GM18526 (cell line): ENCODE data around the gene DIAPH1.

Experiments used
- POLR2A ChIP-seq: IDR thresholded peaks from 3 replicates; pipeline ENCODE4 v1.6.1; 2011; ENCODE audit not compliant: insufficient read length; ENCODE audit errors: extremely low read depth

DIAPH1 gene

DNA sequence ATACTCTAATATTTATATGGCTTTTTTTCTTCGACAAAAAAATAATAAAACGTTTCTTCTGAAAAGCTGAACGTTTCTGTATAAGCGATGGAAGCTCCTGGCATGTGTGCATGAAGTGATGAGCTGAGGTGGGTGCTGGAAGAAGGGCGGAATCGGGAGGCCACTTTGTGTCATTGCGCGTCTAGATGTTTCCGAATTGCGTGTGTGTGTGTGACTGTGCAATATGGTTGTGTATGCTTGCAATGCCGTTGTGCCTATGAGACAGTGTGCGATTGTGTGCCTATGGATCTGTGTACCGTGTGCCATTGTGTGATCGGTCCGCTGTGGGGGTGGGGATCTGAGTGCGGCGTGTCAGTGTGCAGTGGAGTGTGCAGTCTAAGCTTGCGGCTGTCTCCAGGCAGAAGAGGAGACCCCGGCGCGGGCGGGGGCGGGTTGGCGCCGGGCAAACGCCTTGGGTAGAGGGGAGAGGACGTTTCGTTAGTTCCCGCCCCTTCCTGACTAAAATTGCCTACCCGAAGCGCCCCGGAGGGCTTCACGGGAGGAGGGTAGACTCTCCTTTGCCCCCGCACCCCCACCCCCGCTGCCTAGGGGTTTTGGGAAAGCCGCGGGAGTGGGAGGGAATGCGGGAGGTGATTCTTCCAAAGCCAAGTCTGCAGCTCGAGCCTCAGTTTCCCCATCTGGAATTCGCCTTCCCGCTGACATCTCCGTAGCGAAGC lies 105.7 kb downstream of the DIAPH1 start:
- TF ChIP-seq POLR2A = no peak

DNA sequence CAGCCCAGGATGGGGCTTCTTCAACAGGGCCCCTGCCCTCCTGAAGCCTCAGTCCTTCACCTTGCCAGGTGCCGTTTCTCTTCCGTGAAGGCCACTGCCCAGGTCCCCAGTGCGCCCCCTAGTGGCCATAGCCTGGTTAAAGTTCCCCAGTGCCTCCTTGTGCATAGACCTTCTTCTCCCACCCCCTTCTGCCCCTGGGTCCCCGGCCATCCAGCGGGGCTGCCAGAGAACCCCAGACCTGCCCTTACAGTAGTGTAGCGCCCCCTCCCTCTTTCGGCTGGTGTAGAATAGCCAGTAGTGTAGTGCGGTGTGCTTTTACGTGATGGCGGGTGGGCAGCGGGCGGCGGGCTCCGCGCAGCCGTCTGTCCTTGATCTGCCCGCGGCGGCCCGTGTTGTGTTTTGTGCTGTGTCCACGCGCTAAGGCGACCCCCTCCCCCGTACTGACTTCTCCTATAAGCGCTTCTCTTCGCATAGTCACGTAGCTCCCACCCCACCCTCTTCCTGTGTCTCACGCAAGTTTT lies 106.3 kb downstream of the DIAPH1 start:
- no peak for TF ChIP-seq POLR2A

DNA sequence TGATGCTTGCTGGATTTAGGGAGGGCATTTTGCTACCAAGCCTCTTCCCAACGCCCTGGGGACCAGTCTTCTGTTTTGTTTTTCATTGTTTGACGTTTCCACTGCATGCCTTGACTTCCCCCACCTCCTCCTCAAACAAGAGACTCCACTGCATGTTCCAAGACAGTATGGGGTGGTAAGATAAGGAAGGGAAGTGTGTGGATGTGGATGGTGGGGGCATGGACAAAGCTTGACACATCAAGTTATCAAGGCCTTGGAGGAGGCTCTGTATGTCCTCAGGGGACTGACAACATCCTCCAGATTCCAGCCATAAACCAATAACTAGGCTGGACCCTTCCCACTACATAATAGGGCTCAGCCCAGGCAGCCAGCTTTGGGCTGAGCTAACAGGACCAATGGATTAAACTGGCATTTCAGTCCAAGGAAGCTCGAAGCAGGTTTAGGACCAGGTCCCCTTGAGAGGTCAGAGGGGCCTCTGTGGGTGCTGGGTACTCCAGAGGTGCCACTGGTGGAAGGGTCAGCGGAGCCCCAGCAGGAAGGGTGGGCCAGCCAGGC lies 107.0 kb downstream of the DIAPH1 start:
- no peak for TF ChIP-seq POLR2A

DNA sequence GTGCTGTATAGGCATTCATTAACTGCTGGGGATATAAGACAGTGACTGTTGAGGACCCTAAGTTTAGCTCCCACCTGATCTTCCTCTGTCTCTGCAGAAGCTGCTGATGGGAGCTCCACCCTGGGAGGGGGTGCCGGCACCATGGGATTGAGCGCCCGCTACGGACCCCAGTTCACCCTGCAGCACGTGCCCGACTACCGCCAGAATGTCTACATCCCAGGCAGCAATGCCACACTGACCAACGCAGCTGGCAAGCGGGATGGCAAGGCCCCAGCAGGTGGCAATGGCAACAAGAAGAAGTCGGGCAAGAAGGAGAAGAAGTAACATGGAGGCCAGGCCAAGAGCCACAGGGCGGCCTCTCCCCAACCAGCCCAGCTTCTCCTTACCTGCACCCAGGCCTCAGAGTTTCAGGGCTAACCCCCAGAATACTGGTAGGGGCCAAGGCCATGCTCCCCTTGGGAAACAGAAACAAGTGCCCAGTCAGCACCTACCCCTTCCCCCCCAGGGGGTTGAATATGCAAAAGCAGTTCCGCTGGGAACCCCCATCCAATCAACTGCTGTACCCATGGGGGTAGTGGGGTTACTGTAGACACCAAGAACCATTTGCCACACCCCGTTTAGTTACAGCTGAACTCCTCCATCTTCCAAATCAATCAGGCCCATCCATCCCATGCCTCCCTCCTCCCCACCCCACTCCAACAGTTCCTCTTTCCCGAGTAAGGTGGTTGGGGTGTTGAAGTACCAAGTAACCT lies 107.8 kb downstream of the DIAPH1 start:
- TF ChIP-seq POLR2A = peak; percentile 52

DNA sequence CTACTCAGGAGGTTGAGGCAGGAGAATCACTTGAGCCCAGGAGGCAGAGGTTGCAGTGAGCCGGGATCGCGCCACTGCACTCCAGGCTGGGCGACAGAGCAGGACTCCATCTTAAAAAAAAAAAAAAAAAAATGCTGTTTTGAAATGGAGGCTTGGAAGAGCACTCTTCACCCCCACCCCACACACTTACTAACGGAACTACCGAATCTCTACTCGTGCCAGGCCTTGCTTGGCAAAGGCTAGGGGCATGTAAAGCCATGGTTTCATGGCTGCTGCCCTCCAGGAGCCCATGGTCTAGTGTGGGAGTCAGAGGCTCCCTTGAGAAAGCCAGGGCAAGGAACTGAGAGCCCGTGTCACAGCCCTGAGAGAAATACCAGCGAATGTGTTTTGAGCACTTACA lies 108.6 kb downstream of the DIAPH1 start:
- no peak for TF ChIP-seq POLR2A

DNA sequence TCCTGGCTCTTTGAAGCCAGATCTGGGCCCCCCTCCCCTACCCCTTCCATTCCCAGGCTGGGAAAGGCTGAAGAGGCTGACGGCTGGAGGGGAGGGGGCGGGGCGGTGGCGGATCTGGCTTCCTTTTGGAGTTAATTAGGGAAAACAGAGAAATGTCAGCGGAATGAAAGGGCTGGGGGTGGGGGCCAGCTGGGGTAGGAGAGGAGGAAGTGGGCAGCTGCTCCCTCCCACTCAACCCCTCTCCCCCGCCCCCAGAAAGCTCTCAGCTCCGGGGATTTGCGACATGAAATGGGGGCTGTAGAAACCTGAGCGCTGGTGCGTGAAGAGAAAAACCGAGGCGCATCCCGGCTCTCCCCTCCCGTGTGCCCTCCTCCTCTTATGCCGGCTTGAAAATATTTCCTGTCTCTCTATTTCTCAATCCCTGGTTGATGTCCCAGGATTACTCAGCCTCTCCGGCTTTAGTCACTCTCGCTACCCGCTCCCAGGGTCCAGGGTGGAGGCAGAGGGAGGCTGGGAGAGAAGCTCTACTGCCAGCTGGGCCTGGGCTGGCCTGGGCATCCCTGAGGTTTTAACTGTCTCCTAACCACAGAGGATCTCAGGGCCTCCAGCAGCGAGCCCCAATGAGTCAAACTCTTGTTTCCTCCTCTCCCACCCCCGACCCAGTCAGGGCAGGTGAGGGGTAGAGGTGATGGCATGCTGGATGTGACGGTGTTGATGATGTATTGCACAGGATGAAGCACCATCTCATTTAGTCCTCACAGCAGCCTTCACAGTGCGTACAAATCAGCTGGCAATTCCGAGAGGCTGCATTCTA lies 109.8 kb downstream of the DIAPH1 start:
- no peak for TF ChIP-seq POLR2A

DNA sequence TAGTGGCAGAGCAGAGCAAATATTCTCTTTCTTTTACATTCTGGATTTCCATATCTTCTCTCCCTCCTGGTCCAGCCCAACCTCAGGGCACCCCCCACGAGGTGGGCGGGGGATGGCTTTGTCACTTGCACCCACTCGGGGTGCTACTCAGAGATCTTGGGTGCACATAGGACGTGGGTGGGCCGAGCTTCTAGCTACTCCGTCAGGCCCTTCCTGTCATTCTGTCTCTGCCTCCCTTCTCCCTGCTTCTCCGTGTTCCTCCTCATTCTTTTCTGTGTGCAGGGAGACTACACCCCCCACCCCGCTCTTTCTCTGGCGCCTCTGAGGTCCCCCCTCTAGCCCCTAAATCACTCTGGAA lies 110.4 kb downstream of the DIAPH1 start:
- no peak for TF ChIP-seq POLR2A

DNA sequence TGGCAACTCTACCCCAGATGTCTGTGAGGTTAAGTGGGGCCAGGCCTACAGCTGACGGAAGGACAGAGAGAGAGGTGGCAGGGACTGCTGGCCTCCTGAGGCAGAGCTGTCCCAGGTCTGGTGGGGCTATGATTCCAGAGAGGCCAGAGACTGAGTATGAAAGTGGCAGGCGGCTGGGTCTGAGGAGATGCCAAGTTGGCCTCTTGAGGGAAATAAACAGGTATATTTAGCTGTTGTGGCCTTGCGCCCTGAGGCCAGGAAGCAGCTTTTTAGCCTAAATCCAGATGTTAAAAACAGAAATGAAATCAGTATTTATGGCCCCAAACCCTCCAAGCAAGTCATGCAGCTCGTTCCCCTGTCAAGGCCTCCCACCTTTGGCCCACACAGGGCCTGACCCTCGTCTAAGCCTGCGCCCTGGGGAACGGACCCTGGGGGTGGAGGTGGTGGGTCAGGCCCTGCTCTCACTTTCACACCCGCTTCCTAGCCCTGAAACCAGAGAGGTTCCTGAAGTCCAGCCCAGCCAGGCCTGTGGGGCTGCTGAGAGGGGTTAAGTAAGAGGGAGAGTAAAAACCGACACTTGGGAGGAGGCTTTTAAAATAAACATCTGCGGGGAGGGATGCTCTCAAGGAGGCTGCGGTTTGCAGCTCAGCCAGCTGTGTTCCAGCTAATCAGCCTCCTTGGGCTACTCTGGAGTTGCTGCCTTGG lies 111.3 kb downstream of the DIAPH1 start:
- TF ChIP-seq POLR2A = no peak

DNA sequence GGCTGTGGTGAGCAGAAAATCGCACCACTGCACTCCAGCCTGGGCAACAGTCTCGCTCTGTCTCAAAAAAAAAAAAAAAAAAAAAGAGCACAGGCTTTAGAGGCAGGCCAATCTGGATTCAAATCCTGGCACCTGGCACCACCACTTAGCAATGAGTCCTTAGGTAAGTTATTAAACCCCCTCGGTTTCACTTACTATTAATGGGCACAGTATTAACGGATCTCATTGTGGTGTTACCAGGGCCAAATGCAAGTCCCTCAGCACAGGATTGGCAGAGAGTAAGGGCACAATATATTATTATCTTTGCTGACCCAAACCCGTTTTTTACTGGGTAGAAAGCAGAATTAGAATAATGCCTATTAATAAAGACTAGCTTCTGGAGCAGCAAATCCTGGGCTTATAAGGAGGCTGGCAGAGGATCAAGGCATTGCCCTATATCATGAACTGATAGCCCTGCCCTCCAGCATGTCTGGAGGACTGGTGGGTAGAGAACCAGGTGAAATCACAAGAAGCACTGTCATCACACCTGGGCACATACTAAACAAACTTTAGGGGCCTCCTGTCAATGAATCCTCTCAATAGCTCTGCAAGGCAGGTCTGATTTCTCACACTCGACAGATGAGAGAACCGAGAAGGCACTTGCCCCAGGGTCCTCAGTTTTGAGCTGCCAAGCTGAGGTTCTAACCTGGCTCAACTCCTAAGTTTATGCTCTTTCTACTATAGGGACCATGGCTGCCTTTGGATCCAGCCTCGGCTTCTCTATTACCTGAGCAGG lies 112.2 kb downstream of the DIAPH1 start:
- no peak for TF ChIP-seq POLR2A

DNA sequence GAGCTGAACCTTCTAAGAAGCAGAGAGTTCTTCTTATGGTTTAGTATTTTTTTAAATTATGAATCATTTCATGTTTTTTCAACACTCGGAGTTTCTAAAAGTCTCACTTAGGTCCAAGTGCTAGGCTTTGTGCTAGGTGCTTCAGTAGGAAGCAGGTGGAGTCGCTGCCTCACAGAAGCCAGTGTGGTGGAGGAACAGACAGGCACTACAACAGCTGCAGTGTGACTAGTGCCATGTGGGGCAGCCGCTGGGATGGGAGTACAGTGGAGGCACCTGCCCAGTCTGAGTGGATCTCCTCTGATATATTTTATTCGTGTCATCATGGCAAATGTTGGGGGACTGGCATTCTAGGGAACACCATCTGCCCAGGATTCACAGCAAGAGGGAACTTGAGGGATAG lies 114.6 kb downstream of the DIAPH1 start:
- TF ChIP-seq POLR2A = no peak

DNA sequence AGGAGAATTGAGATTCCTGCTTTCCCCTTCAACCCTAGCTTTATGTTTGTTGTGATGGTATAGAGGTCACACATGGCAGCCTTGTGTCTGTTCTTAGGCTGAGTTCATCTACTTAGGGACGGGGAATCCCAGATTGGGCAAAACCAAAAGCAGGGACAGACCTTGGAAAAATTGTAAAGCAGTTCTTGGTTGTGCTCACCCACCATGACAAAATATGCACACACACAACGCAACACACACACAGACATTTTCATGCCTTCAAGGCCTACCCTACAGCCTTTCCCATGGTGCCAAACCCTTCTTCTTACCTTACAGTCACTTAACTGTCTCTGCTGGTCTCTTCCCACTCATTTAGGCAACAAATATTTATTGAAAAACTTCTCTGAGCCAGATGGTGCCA lies 115.1 kb downstream of the DIAPH1 start:
- TF ChIP-seq POLR2A = no peak

DNA sequence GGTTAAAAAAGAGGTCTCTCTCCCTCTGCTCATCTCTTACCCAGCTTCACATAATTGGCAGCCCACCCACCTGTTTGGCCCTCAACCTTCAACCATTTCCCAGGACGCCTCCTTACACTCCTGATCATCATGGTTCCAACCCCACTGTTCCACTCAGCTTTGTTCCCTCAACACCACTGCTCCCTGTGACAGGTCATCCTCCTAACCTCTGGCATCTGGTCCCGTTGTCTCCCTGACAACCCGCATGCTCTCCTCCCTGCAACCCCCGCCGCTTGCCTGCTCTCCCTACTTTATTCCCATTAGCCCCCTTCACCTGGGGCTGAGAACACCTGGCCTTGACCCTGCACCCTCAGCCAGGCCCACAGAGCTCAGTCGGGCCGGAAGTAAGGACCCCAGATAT lies 117.0 kb downstream of the DIAPH1 start:
- no peak for TF ChIP-seq POLR2A

DNA sequence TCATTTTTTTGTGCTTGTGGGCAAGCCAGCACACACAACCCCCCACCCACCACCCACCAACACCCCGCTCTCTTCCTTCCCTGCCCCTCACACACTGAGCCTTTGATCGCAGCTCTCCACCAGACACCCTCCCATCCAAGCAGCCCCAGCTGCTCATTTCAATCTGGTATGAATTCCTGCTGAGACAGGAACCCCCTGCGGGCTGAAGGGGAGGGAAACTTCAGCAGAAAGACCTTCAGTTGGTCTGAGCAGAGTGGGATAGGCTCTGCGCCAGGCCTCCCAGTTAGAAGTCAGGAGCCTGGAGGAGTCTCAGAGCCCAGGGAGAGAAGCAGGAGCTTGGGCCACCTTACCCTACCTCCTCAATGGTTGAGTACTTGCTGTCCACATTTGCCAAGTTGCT lies 122.8 kb downstream of the DIAPH1 start:
- no peak for TF ChIP-seq POLR2A

DNA sequence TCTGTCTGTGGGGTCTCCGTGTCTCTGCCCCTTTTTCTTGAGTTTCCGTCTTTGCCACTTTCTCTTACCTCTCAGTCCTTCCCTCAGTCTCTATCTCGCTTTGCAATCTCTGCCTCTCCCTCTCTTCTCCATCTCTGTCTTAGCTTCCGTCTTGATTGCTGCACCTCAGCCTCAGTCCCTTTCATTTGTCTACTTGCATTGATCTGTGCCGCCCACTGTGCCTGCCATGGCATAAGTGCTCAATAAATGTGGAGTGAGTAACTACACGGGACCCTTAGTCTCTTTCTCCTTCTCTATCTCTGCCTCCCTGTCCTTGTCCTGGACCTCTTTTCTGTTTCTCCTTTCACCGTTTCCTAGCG lies 123.4 kb downstream of the DIAPH1 start:
- TF ChIP-seq POLR2A = no peak

DNA sequence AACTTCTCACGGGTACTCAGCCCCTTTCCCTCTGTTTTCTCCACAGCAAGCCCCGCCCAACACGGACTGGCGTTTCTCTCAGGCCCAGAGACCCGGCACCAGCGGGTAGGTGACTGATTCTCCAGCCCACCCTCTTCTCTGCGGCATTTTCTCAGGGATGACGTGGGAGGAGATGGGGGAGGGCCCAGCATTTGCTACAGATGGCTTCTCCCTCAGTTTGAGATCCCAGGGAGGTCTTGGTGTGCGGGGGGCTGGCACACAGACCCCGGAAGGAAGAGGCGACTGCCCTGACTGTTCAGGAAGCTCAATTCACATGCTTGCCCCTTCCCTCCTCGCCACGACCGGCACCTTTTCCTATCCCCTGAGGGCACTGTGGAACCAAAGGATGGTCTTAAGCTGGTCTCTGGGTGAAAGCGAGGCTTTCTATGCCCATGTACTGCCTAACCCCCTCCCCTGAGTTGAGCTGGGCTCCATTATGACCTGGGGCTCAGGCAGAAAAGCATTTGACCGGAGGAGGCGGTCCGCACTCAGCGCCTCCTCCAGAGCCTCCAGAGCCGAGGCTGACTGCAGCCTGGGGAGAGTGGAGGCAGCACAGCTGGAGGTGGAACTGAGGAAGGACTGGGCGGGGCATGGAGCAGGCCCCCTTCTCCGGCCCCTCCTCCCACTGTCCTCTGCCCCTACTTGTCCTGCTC lies 123.9 kb downstream of the DIAPH1 start:
- TF ChIP-seq POLR2A = no peak
